IPS-20b (cell line): ENCODE results near the gene IGFALS.

Experiments used
- H3K27ac ChIP-seq: one replicate; pipeline ENCODE4 v1.5.1; 2013; ENCODE audit warnings: low read length
- H3K27me3 ChIP-seq: 2 replicates; pipeline ENCODE4 v1.6.1; 2013; ENCODE audit warnings: mild to moderate bottlenecking, low read length, inconsistent platforms; ENCODE audit not compliant: insufficient read depth
- H3K36me3 ChIP-seq: 2 replicates; pipeline ENCODE4 v1.6.1; 2013; ENCODE audit warnings: low read depth, mild to moderate bottlenecking, inconsistent platforms, low read length, moderate library complexity; ENCODE audit not compliant: insufficient read depth
- H3K4me1 ChIP-seq: 2 replicates; pipeline ENCODE4 v1.6.1; 2013; ENCODE audit warnings: mild to moderate bottlenecking, control low read depth, inconsistent platforms, low read length, moderate library complexity; ENCODE audit not compliant: insufficient read depth
- H3K4me3 ChIP-seq: 2 replicates; pipeline ENCODE4 v1.5.1; 2013; ENCODE audit warnings: mild to moderate bottlenecking, low read length, inconsistent platforms
- H3K9ac ChIP-seq: 2 replicates; pipeline ENCODE4 v1.6.1; 2013; ENCODE audit warnings: low read depth, mild to moderate bottlenecking, inconsistent platforms, low read length, moderate library complexity
- H3K9me3 ChIP-seq: 2 replicates; pipeline ENCODE4 v1.6.1; 2013; ENCODE audit warnings: mild to moderate bottlenecking, low read depth, low read length, inconsistent platforms; ENCODE audit not compliant: insufficient read depth

IGFALS gene

GRCh38 chr16:1787056-1787321 is 6.5 kb downstream of the IGFALS start:
- Histone ChIP-seq H3K9me3 (no peaks in the 10 kb centered on the region), H3K4me1 (peaks cover 4% of the 10 kb centered on the region; the same call in 1 of the 2 replicates), H3K36me3 (peaks cover 7% of the 10 kb centered on the region; the same call in 1 of the 2 replicates), H3K4me3 (no peak overlapping the region), H3K9ac (no peak overlapping the region), H3K27me3 (no peaks in the 10 kb centered on the region), H3K27ac (no peak overlapping the region)

GRCh38 chr16:1786242-1787055 is 7.1 kb downstream of the IGFALS start:
- Histone ChIP-seq H3K9me3 (no peaks in the 10 kb centered on the region), H3K27me3 (no peaks in the 10 kb centered on the region), H3K27ac (no peak overlapping the region), H3K4me1 (peaks cover 4% of the 10 kb centered on the region; the same call in 1 of the 2 replicates), H3K4me3 (no peak overlapping the region), H3K36me3 (peaks cover 7% of the 10 kb centered on the region; the same call in 1 of the 2 replicates), H3K9ac (no peak overlapping the region)

- H3K27me3 ChIP-seq, result no peaks in the 10 kb centered on the region
- peaks cover 4% of the 10 kb centered on the region for H3K4me1 ChIP-seq
- no peak overlapping the region for H3K4me3 ChIP-seq
- no peak overlapping the region for H3K9ac ChIP-seq
- H3K9me3 ChIP-seq, result no peaks in the 10 kb centered on the region
- peaks cover 7% of the 10 kb centered on the region; the same call in 1 of the 2 replicates for H3K36me3 ChIP-seq
- H3K27ac ChIP-seq, result no peak overlapping the region
Measured at GRCh38 chr16:1785846-1786170, 7.7 kb downstream of the IGFALS start.

GRCh38 chr16:1784977-1785845 is 8.3 kb downstream of the IGFALS start:
- H3K36me3 ChIP-seq, result peaks cover 7% of the 10 kb centered on the region; the same call in 1 of the 2 replicates
- H3K4me3 ChIP-seq, result no peak overlapping the region
- H3K9ac ChIP-seq, result no peak overlapping the region
- peaks cover 4% of the 10 kb centered on the region for H3K4me1 ChIP-seq
- H3K9me3 ChIP-seq, result no peaks in the 10 kb centered on the region
- H3K27ac ChIP-seq, result no peak overlapping the region
- no peaks in the 10 kb centered on the region for H3K27me3 ChIP-seq

GRCh38 chr16:1782408-1783264 is 10.9 kb downstream of the IGFALS start, which contains the start of the genes NUBP2 and SPSB3:
Gene NUBP2 (plus strand): TSS chr16:1782960. CDS start chr16:1783021, 61 bp downstream.
Gene SPSB3 (minus strand): TSS chr16:1782571. CDS start chr16:1781483, 1,088 bp downstream.
- H3K36me3 ChIP-seq, result peaks cover 8% of the 10 kb centered on the region; the same call in 1 of the 2 replicates
- peak within 1 kb of the TSS; percentile 96 for H3K4me3 ChIP-seq
- no peak within 1 kb of the TSS for H3K27ac ChIP-seq
- no peaks in the 10 kb centered on the region for H3K9me3 ChIP-seq
- H3K9ac ChIP-seq, result peak within 1 kb of the TSS; percentile 90
- no peaks in the 10 kb centered on the region for H3K27me3 ChIP-seq
- H3K4me1 ChIP-seq, result peaks cover 4% of the 10 kb centered on the region

- peaks cover 4% of the 10 kb centered on the region for H3K4me1 ChIP-seq
- H3K36me3 ChIP-seq, result peaks cover 14% of the 10 kb centered on the region; the same call in 1 of the 2 replicates
Measured at GRCh38 chr16:1781758-1782407, 11.6 kb downstream of the IGFALS start.

GRCh38 chr16:1781254-1781653 is 12.3 kb downstream of the IGFALS start:
- Histone ChIP-seq H3K27me3 (no peaks in the 10 kb centered on the region), H3K4me3 (peak overlapping the region; percentile 96), H3K9ac (peak overlapping the region; percentile 73), H3K4me1 (peaks cover 4% of the 10 kb centered on the region), H3K9me3 (no peaks in the 10 kb centered on the region), H3K36me3 (peaks cover 18% of the 10 kb centered on the region; the same call in 1 of the 2 replicates), H3K27ac (no peak overlapping the region)

More at GRCh38 chr16:1781758-1782407, 11.6 kb downstream of the IGFALS start:
- H3K9me3 ChIP-seq, result no peaks in the 10 kb centered on the region
- peak overlapping the region; percentile 73 for H3K9ac ChIP-seq
- H3K27ac ChIP-seq, result no peak overlapping the region
- peak overlapping the region; percentile 96 for H3K4me3 ChIP-seq
- no peaks in the 10 kb centered on the region for H3K27me3 ChIP-seq

GRCh38 chr16:1780677-1781072 is 12.8 kb downstream of the IGFALS start:
- no peaks in the 10 kb centered on the region for H3K9me3 ChIP-seq
- no peak overlapping the region for H3K9ac ChIP-seq
- peaks cover 4% of the 10 kb centered on the region for H3K4me1 ChIP-seq
- peaks cover 18% of the 10 kb centered on the region; the same call in 1 of the 2 replicates for H3K36me3 ChIP-seq
- no peak overlapping the region for H3K4me3 ChIP-seq
- H3K27me3 ChIP-seq, result no peaks in the 10 kb centered on the region
- H3K27ac ChIP-seq, result no peak overlapping the region

GRCh38 chr16:1779741-1780676 is 13.5 kb downstream of the IGFALS start:
- Histone ChIP-seq H3K9me3 (no peaks in the 10 kb centered on the region), H3K4me3 (no peak overlapping the region), H3K36me3 (peaks cover 25% of the 10 kb centered on the region; the same call in 1 of the 2 replicates), H3K9ac (no peak overlapping the region), H3K27me3 (no peaks in the 10 kb centered on the region), H3K4me1 (peaks cover 4% of the 10 kb centered on the region), H3K27ac (no peak overlapping the region)

- Histone ChIP-seq H3K9ac (no peak overlapping the region), H3K36me3 (peaks cover 29% of the 10 kb centered on the region; the same call in 1 of the 2 replicates), H3K9me3 (no peaks in the 10 kb centered on the region), H3K4me1 (peaks cover 4% of the 10 kb centered on the region), H3K27ac (no peak overlapping the region), H3K4me3 (no peak overlapping the region), H3K27me3 (no peaks in the 10 kb centered on the region)
Measured at GRCh38 chr16:1779234-1779701, 14.2 kb downstream of the IGFALS start.
